ENCODE results near the gene AQP7.

- TF ChIP-seq POLR2A (IDR thresholded peaks at IDR 0.05): no peak
- no peak for TF ChIP-seq CTCF (IDR thresholded peaks at IDR 0.05)
Measured at GRCh38 chr9:33393581-33393980, 8.8 kb downstream of the AQP7 start.
